GM19043 (cell line): ENCODE data around the gene CARD10.

Experiments used
- ATAC-seq: cut with Tn5 transposase; IDR thresholded peaks from one replicate; pipeline ENCODE4 v1.9.1; 2021; ENCODE audit warnings: low read depth; ENCODE audit not compliant: unreplicated experiment

Gene CARD10

GRCh38 chr22:37505565-37505964 is 13.7 kb downstream of the CARD10 start:
- no peak for ATAC-seq

DNA sequence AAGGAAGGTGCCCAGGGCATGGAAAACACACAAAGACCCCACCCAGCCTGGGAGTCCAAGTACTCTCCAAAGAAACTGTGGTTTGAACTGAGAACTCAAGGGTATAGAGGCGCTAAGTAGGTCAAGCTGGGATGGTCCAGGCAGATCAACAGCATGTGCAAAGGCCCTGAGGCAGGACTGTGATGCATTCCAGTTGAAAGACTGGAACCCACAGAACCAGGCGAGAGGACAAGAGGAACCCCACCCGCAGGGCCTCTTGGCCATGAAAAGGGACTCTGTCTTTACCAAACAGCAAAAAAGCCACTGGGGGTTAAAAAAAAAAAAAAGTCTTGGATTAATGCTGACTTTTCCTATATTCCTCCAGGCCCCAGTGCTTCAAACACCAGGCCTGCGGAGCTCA is 14.3 kb downstream of the CARD10 start:
- no peak for ATAC-seq

- ATAC-seq: no peak
Measured at GRCh38 chr22:37503850-37504249, 15.4 kb downstream of the CARD10 start.

GRCh38 chr22:37503183-37503683 is 16.0 kb downstream of the CARD10 start:
- no peak for ATAC-seq

GRCh38 chr22:37502342-37503182 is 16.7 kb downstream of the CARD10 start:
- no peak for ATAC-seq

GRCh38 chr22:37501610-37502341 is 17.4 kb downstream of the CARD10 start:
- no peak for ATAC-seq

- ATAC-seq: no peak
Measured at GRCh38 chr22:37500745-37501609, 18.2 kb downstream of the CARD10 start.

DNA sequence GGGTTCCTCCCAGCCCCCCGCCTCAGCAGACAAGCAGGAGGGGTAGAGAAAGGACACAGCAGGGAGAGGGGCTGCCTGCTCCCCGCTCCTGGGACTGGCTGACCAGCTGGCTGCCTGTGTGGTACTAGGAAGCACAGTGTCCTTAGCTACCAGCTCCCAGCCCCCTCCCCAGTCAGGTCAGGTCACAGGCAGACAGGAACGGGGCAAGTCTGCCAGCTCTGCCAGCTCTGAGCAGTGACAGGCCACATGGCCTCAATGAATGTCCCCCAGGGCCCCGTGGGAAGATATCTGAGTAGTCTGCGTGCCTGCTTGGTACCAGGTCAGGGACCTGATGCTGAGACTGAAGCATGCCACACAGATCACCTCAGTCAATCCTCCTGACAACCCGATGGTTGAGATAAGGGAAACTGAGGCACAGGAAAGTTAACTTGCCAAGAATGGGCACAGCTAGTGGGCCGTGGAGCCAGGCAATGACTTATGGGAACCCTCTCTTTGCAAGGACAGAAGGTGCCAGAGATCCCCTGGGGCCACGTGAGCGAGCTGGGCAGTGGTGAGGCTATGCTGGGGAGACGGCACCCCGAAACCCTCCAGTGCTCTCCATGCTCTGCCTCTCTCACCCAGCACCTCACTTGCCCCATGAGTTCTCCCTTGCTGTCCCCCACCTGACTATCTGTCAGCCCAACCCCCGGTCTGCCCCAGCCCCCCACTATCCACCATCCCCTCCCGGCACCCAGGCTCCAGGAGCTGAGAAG is 19.2 kb downstream of the CARD10 start:
- ATAC-seq: no peak

GRCh38 chr22:37499027-37499707 is 20.0 kb downstream of the CARD10 start:
- ATAC-seq: no peak

DNA sequence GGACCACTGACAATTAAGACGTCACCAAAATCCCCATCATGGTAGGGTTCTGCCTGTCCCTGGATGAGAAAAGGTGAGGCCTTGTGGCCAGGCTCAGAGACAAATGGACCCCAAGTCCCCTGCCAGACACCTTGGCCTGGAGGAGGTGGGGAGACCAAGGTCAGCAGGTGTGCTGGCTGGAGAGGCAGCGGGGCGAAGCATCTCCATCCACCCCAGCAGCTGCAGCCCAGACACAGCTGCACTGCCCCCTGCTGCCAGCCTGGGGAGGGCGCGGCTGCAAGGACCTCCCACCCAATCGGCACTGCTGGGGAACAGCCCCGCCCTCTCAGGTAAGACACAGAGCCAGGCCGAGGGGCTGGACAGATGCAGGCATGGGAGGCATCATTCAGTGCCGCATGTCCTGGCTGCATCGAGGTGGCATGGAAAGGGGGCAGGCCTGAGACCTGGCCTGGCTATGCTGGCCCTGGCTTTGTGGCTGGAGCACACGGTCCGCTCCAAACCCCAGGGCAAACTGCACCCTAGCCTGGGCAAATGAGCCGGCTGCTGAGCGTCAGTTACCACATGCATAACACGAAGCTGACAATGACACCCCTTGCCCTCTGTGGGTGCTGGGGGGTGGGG is 20.8 kb downstream of the CARD10 start:
- no peak for ATAC-seq

DNA sequence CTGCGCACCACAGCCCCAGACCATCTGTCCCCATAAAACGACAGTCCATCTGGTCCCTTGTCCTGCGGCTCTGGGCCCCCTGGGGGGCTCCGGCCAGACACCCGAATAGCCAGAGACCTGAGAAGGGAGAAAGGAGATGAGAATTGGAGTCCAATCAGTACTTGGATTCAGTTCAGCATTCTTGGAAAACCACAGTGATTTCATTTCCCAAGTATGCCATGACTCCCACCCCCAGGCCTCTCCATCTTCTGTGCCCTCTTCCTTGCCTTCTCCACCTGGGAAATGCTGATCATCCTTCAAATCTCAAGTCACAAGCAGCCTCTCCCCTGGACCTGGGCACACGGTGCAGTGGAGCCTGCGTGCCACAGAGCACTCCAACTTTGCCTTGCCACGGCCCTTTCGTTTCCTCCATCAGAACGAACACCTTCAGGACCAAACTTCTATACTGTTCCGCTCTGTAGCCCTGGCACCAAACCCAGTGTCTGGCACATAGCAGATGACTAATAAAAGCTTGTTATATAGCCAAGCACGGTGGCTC is 22.1 kb downstream of the CARD10 start:
- ATAC-seq: no peak

- ATAC-seq: no peak
Measured at GRCh38 chr22:37496651-37497050, 22.6 kb downstream of the CARD10 start.

GRCh38 chr22:37493979-37494378 is 25.2 kb downstream of the CARD10 start:
- no peak for ATAC-seq

GRCh38 chr22:37492428-37493344 is 26.5 kb downstream of the CARD10 start:
- ATAC-seq: no peak

DNA sequence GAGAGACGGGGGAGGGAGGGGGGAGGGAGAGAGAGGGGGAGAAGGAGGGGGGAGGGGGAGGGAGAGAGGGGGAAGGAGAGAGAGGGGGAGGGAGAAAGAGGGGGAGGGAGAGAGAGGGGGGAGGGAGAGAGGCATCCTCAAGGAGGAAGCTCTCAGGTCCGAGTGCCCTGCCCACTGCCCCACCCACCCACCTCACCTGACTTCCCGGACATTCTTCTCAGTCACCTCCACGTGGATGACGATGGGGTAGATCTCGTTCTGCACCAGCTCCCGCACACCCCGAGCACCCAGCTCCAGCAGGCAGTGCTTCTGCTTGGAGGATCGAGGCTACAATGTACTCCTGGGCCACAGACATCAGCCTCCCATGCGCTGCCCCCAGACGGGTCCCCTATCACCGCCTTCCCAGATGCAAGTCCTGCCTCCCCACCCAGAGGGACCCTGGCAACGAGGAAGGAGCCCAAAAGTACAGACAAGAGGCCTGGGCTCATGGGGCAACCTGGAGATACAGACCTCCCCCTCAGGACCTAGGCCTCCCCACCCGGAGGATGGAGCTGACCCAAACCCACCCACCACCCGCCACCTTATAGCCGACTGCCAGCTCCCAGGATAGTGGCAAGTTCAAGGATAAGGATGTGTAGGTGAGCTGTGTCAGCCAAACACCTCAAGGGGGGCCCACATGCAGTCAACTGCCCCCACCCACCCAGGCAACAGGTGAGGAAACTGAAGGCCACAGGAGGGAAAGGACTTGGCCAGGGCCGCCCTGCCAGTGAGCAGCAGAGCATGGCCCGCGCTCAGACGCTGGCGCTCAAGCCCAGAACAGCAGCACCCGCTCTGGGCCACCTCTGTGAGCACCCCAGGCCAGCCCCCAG is 27.4 kb downstream of the CARD10 start:
- ATAC-seq: no peak

GRCh38 chr22:37491106-37491505 is 28.1 kb downstream of the CARD10 start:
- ATAC-seq: no peak

- no peak for ATAC-seq
Measured at GRCh38 chr22:37489983-37490382, 29.2 kb downstream of the CARD10 start.
